ENCODE results near the gene COPS9. TPM values are rescaled to one million over a fixed set of nuclear protein-coding genes. Genes with fewer than 3 reads are reported as not detected.

Gene COPS9
- total RNA-seq, 2 donors from 2014 or later: 151 to 161 TPM

DNA sequence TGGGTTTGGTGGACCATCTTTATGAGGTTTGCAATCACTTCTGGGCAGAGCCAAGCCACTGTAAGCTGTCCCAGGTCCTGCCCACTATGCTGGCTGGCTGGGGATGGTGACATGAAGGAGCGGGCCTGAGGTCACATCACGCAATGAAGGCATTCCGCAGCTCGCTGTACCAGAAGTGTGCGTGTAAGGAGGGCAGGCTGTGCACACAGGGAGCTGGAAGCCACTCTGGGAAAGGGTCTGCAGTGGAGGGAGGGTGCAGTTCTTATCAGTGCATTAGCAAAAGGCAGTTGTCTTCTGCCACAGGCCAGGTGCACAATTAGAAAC, 21.0 kb upstream of the COPS9 start:
- no peaks in the 10 kb centered on the region for H3K9me3 Mint-ChIP-seq
- H3K36me3 ChIP-seq (ENCODE audit: control insufficient read depth, insufficient read depth, low read length): no peaks in the 10 kb centered on the region
- H3K4me1 ChIP-seq (ENCODE audit: control insufficient read depth, insufficient read depth, low read length): no peaks in the 10 kb centered on the region
- H3K27me3 ChIP-seq (ENCODE audit: control insufficient read depth, insufficient read depth, low read length, poor library complexity, severe bottlenecking): peaks cover 6% of the 10 kb centered on the region
- WGBS, 2 experiments (ENCODE audit: insufficient coverage in 1 of 2, insufficient read length in 1 of 2): 96 to 100% methylated on average over 2 to 5 of the region's 5 CpGs
- H3K27me3 Mint-ChIP-seq (ENCODE audit: insufficient read depth): peaks cover 6% of the 10 kb centered on the region
- no peak overlapping the region for H3K4me3 Mint-ChIP-seq
- H3K9ac ChIP-seq (ENCODE audit: extremely low read depth, low read length, poor library complexity, severe bottlenecking): no peak overlapping the region
- H3K36me3 Mint-ChIP-seq (ENCODE audit: low read depth): no peaks in the 10 kb centered on the region
- no peak overlapping the region for H3K27ac ChIP-seq (ENCODE audit: low read depth, low read length)
- H3K9me3 ChIP-seq (ENCODE audit: control insufficient read depth, low read length): no peaks in the 10 kb centered on the region
- no peak overlapping the region for H3K4me3 ChIP-seq (ENCODE audit: low read length)
- H3K4me1 Mint-ChIP-seq: no peaks in the 10 kb centered on the region
- DNase-seq: no peak
- no peak overlapping the region for H3K27ac Mint-ChIP-seq
- TF ChIP-seq, protein P1, sequence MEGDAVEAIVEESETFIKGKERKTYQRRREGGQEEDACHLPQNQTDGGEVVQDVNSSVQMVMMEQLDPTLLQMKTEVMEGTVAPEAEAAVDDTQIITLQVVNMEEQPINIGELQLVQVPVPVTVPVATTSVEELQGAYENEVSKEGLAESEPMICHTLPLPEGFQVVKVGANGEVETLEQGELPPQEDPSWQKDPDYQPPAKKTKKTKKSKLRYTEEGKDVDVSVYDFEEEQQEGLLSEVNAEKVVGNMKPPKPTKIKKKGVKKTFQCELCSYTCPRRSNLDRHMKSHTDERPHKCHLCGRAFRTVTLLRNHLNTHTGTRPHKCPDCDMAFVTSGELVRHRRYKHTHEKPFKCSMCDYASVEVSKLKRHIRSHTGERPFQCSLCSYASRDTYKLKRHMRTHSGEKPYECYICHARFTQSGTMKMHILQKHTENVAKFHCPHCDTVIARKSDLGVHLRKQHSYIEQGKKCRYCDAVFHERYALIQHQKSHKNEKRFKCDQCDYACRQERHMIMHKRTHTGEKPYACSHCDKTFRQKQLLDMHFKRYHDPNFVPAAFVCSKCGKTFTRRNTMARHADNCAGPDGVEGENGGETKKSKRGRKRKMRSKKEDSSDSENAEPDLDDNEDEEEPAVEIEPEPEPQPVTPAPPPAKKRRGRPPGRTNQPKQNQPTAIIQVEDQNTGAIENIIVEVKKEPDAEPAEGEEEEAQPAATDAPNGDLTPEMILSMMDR (conservative IDR thresholded peaks at IDR 0.05): no peak

GRCh38 chr2:240156435-240157146, 20.5 kb upstream of the COPS9 start:
- no peaks in the 10 kb centered on the region for H3K9me3 ChIP-seq (ENCODE audit: control insufficient read depth, low read length)
- peaks cover 10% of the 10 kb centered on the region for H3K27me3 ChIP-seq (ENCODE audit: control insufficient read depth, insufficient read depth, low read length, poor library complexity, severe bottlenecking)
- Mint-ChIP-seq H3K36me3 (ENCODE audit: low read depth) (no peaks in the 10 kb centered on the region), H3K27me3 (ENCODE audit: insufficient read depth) (peaks cover 10% of the 10 kb centered on the region), H3K4me1 (no peaks in the 10 kb centered on the region), H3K27ac (no peak overlapping the region), H3K9me3 (no peaks in the 10 kb centered on the region), H3K4me3 (no peak overlapping the region)
- TF ChIP-seq, protein P1 (conservative IDR thresholded peaks at IDR 0.05): no peak
- no peak overlapping the region for H3K4me3 ChIP-seq (ENCODE audit: low read length)
- no peak overlapping the region for H3K9ac ChIP-seq (ENCODE audit: extremely low read depth, low read length, poor library complexity, severe bottlenecking)
- DNase-seq: no peak
- H3K4me1 ChIP-seq (ENCODE audit: control insufficient read depth, insufficient read depth, low read length): no peaks in the 10 kb centered on the region
- 86 to 90% methylated on average over 18 to 29 of the region's 29 CpGs for WGBS, 2 experiments (ENCODE audit: insufficient coverage in 1 of 2, insufficient read length in 1 of 2)
- H3K27ac ChIP-seq (ENCODE audit: low read depth, low read length): no peak overlapping the region
- no peaks in the 10 kb centered on the region for H3K36me3 ChIP-seq (ENCODE audit: control insufficient read depth, insufficient read depth, low read length)

DNA sequence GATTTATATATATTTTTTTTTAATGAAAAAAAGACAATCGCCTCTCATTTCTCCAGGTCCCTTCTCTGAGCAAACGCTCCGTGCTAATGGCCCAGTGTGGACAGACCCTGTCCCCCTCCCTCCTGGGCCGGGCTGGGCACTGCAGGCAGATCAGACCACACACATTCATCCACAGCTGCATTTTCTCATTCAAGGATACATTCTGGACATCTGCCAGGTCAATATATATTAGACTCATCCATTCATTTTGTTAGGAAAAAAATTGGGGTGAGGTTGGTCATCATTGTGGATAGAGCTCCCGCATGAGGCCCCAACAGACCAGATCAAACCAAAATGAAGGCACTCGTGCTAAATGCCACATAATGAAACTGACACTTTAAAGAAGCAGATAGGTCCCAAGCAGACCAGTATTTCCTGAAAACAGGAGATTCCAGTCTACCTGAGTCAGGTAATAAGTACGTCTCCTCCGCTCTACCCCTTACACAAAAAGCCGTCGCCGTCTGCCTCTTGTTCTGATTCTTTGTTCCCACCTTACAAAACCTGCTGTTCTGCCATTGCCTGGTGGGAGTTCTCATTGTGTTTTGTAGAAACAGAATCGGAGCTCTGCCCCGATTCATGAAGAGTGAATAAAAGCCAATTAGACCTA, 19.8 kb upstream of the COPS9 start:
- Mint-ChIP-seq H3K27ac (no peak overlapping the region), H3K9me3 (no peaks in the 10 kb centered on the region), H3K4me1 (no peaks in the 10 kb centered on the region), H3K36me3 (ENCODE audit: low read depth) (no peaks in the 10 kb centered on the region), H3K27me3 (ENCODE audit: insufficient read depth) (peaks cover 11% of the 10 kb centered on the region), H3K4me3 (no peak overlapping the region)
- no peak overlapping the region for H3K27ac ChIP-seq (ENCODE audit: low read depth, low read length)
- H3K36me3 ChIP-seq (ENCODE audit: control insufficient read depth, insufficient read depth, low read length): no peaks in the 10 kb centered on the region
- H3K9ac ChIP-seq (ENCODE audit: extremely low read depth, low read length, poor library complexity, severe bottlenecking): no peak overlapping the region
- TF ChIP-seq, protein P1 (conservative IDR thresholded peaks at IDR 0.05): no peak
- H3K9me3 ChIP-seq (ENCODE audit: control insufficient read depth, low read length): no peaks in the 10 kb centered on the region
- no peaks in the 10 kb centered on the region for H3K4me1 ChIP-seq (ENCODE audit: control insufficient read depth, insufficient read depth, low read length)
- H3K4me3 ChIP-seq (ENCODE audit: low read length): no peak overlapping the region
- DNase-seq: no peak
- peaks cover 10% of the 10 kb centered on the region for H3K27me3 ChIP-seq (ENCODE audit: control insufficient read depth, insufficient read depth, low read length, poor library complexity, severe bottlenecking)
- WGBS, 2 experiments (ENCODE audit: insufficient coverage in 1 of 2, insufficient read length in 1 of 2): 87 to 93% methylated on average over 10 to 13 of the region's 13 CpGs
